OCI-LY3 (cell line): ENCODE results near the gene ATL1.

ENCODE experiments used
- CTCF ChIP-seq: fragments of 200-600, 300-600 bp; sonication (generic); IDR thresholded peaks from 2 replicates; pipeline ENCODE4 v1.5.1; 2014; ENCODE audit warnings: antibody characterized with exemption, low read length, low read depth
- EZH2phosphoT487 ChIP-seq: fragments of 200-600 bp; shearing (Covaris generic); IDR thresholded peaks from 2 replicates; pipeline ENCODE4 v1.6.1; 2018; ENCODE audit warnings: antibody characterized with exemption, mixed run types, low read depth

- no peak for TF ChIP-seq CTCF
- TF ChIP-seq EZH2phosphoT487: no peak
These were observed 34.8 kb downstream of the ATL1 start for GRCh38 chr14:50594577-50595316.
